GM18505 (cell line): ENCODE data around the gene CHCHD4.
A peak's percentile ranks its signal among the peaks of the same experiment; 100 is the strongest.

Experiments
- ATAC-seq: cut with Tn5 transposase; IDR thresholded peaks from one replicate; pipeline ENCODE4 v1.9.1; 2021; ENCODE audit not compliant: unreplicated experiment
- POLR2A ChIP-seq: IDR thresholded peaks from 4 replicates; pipeline ENCODE4 v1.6.1; 2011; ENCODE audit warnings: borderline replicate concordance; ENCODE audit not compliant: insufficient read depth, insufficient read length; ENCODE audit errors: extremely low read depth

Gene CHCHD4

DNA sequence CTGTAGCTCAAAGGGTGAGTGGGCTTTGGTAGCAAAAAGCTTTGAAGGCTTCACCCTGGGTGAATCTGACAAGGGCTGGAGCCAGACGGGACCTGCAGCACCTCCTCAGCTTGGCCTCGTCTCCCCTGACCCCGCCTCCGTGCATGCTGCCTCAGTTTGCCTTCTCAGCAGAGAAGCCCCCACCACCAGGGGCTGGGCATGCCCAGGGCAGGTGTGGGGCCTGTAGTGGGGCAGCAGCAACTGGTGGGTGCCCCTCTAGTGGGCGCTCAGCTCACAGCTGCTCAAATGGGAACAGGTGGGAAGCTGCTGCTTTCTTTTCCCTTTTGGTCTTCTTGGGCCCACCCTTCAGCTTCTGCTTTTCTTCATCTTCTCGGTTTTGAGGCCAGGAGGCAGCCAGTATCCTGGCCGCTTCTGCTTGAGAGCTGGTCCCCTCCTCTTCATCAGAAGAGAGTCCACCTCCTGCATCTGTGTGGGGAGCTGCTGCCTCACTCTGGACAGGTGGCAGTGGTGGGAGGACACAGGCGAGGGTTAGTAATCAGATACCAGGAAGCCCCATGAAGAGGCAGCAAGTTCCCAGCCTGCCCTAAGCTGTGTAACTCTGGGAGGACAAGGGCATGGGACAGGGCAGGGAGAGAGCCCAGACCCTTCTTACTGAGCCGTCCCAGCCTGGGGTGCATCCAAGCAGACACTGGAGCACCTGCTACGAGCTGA, 21.2 kb upstream of the CHCHD4 start:
- no peak for TF ChIP-seq POLR2A
- ATAC-seq, result no peak

GRCh38 chr3:14145236-14145635, 20.6 kb upstream of the CHCHD4 start:
- no peak for TF ChIP-seq POLR2A
- no peak for ATAC-seq

DNA sequence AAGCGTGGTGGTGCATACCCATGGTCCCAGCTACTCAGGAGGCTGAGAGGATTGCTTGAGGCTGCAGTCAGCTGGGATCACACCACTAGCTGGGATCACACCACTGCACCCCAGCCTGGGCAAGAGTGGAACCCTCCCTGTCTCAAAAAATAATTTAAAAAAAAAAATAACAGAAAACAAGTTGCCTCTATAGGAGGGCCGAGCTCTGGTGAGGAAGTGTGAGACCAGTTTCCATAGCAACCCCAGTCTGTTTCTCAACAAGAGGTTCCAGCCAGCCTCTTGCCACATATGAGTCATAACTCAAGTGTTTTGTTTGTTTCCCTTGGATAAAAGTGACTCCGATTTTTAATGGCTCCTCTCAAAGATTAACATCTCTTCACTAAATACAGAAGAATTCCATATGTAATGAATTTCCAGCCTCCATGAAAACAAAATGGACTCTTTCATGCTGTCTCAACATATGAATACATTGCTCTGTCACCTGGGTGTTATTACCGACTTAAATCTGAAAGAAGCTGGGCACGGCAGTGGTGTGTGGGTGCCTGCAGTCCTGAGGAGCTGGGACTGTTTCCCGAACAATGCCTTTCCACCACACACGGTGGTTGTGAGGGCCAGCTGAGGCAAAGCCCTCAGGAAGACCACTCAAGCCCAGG, 19.9 kb upstream of the CHCHD4 start:
- no peak for TF ChIP-seq POLR2A
- ATAC-seq, result peak; percentile 93

DNA sequence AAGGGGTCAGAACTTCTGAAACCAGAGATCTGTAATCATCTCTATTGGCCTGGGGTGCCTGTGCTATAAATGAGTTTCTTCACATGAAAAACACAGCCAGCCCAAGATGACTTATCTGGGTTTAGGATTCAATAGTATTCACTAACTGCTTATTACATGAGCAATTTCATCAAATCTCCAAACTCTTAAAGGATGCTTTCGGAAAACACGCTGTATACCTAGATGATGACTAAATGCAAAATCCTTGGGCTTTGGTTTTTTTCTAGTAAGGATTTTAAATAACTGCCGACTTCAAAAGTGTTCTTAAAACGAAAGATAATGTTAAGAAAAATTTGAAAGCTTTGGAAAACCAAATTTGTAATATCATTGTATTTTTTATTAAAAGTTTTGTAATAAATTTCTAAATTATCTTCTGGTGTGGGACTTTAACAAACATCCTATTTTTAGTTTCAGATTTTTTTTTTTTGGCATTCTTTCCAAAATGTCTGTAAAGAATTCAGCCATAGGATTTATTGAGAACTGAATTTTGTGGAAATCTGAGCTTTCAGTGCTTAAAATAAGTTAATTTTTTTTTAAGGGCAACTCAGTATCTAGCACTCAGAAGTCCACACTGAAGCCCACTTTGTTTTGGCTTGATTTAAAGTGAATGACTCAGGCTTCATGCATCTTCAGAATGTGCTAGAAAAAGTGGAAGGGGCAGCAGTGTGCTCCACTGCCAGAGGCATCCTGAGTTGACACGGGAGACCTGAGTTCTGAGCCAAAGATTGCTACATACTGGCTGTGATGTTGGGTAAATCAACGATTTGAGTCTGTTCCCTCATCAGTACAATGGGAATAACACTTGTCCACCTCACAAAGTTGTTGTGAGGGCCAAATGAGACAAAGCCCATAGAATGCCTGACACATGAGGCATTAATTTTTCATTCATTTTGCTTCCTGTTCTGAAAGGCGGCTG, 18.9 kb upstream of the CHCHD4 start:
- no peak for TF ChIP-seq POLR2A
- no peak for ATAC-seq

DNA sequence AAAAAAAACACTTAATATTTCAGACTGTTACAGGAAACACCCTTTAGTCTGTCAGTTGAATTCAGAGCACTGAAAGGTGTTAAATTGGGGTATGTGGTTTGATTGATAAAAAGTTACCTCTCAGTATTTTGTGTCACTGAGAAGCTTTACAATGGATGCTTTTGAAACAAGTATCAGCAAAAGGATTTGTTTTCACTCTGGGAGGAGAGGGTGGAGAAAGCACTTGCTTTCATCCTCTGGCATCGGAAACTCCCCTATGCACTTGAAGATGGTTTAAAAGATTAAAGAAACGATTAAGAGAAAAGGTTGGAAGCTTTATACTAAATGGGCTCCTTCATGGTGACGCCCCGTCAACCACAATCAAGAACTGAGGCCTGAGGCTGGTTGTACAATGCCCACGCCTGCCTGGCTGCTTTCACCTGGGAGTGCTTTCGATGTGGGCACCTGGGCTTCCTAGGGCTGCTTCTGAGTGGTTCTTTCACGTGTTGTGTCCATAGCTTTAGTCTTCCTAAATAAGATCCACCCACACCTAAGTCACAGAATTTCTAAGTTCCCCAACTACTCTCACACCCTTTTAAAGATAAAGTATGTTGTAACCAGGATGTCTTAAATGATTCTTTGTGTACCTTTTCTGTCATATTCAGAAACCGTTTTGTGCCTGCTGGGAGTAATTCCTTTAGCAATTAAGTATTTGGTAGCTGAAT, 18.0 kb upstream of the CHCHD4 start:
- no peak for TF ChIP-seq POLR2A
- ATAC-seq, result no peak

DNA sequence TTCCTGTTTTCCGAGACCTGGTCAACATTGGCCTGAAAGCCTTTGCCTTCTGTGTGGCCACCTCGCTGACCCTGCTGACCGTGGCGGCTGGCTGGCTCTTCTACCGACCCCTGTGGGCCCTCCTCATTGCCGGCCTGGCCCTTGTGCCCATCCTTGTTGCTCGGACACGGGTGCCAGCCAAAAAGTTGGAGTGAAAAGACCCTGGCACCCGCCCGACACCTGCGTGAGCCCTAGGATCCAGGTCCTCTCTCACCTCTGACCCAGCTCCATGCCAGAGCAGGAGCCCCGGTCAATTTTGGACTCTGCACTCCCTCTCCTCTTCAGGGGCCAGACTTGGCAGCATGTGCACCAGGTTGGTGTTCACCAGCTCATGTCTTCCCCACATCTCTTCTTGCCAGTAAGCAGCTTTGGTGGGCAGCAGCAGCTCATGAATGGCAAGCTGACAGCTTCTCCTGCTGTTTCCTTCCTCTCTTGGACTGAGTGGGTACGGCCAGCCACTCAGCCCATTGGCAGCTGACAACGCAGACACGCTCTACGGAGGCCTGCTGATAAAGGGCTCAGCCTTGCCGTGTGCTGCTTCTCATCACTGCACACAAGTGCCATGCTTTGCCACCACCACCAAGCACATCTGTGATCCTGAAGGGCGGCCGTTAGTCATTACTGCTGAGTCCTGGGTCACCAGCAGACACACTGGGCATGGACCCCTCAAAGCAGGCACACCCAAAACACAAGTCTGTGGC, 17.1 kb upstream of the CHCHD4 start:
- TF ChIP-seq POLR2A, result no peak

GRCh38 chr3:14141144-14141543, 16.5 kb upstream of the CHCHD4 start:
- TF ChIP-seq POLR2A, result no peak
- ATAC-seq, result no peak

More for the DNA sequence above, 17.1 kb upstream of the CHCHD4 start:
- ATAC-seq, result no peak

- ATAC-seq, result no peak
These were observed 16.0 kb upstream of the CHCHD4 start for GRCh38 chr3:14140668-14141067.

DNA sequence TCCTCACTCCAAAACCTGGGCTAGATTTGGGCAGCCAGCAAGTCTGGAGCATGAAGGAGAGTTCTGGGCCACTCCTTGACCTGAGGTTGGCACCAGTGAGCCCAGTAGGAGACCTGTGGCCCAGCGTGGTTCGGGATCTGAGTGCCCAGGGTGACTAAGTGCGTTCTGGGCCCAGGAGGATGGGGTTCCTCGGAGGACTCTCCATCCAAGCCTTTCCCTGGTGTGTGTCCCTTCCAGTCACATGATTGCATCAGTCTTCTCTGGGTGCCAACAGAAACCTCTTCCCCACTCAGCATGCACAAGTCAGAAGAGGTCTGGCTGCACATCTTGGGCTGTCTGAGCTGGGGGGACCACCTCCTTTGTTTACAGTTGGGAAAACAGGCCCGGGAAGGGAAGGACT, 15.1 kb upstream of the CHCHD4 start:
- no peak for ATAC-seq
- no peak for TF ChIP-seq POLR2A

More at GRCh38 chr3:14140668-14141067, 16.0 kb upstream of the CHCHD4 start:
- no peak for TF ChIP-seq POLR2A

- no peak for ATAC-seq
- TF ChIP-seq POLR2A, result no peak
These were observed 14.4 kb upstream of the CHCHD4 start for GRCh38 chr3:14138878-14139655.

- no peak for ATAC-seq
- no peak for TF ChIP-seq POLR2A
These were observed 13.6 kb upstream of the CHCHD4 start for GRCh38 chr3:14138109-14138877.

- no peak for TF ChIP-seq POLR2A
- ATAC-seq, result no peak
These were observed 12.8 kb upstream of the CHCHD4 start for GRCh38 chr3:14137445-14137844.

GRCh38 chr3:14137004-14137403, 12.3 kb upstream of the CHCHD4 start:
- TF ChIP-seq POLR2A, result no peak
- ATAC-seq, result no peak
